KMS-11 (cell line): ENCODE data around the gene EEF1AKMT1.

Experiments used
- H2AFZ ChIP-seq: fragments of 200-600 bp; sonication (generic); 2 replicates; pipeline ENCODE4 v1.6.1; 2016; ENCODE audit warnings: antibody characterized with exemption, mixed run types, low read depth
- H3K27ac ChIP-seq: fragments of 200-600 bp; sonication (generic); 2 replicates; pipeline ENCODE4 v1.6.1; 2016; ENCODE audit warnings: mild to moderate bottlenecking, mixed run types
- H3K27me3 ChIP-seq: fragments of 200-600 bp; sonication (generic); 2 replicates; pipeline ENCODE4 v1.6.1; 2017; ENCODE audit warnings: mild to moderate bottlenecking, low read depth, mixed run types, moderate library complexity; ENCODE audit not compliant: insufficient read depth
- H3K36me3 ChIP-seq: fragments of 200-600 bp; sonication (generic); 2 replicates; pipeline ENCODE4 v1.6.1; 2017; ENCODE audit warnings: mild to moderate bottlenecking, mixed run types; ENCODE audit not compliant: insufficient read depth
- H3K4me1 ChIP-seq: fragments of 200-600 bp; sonication (generic); 2 replicates; pipeline ENCODE4 v1.6.1; 2016; ENCODE audit warnings: mild to moderate bottlenecking, low read depth, mixed run types; ENCODE audit not compliant: poor library complexity, severe bottlenecking
- H3K4me2 ChIP-seq: fragments of 200-600 bp; sonication (generic); 2 replicates; pipeline ENCODE4 v1.7.0; 2016; ENCODE audit warnings: mild to moderate bottlenecking, mixed run types
- H3K4me3 ChIP-seq: fragments of 200-600 bp; sonication (generic); IDR thresholded peaks from 2 replicates; pipeline ENCODE4 v1.6.1; 2017; ENCODE audit warnings: low read depth, low read length, mixed read lengths; ENCODE audit not compliant: insufficient read depth
- H3K79me2 ChIP-seq: fragments of 200-600 bp; sonication (generic); 2 replicates; pipeline ENCODE4 v1.6.1; 2016; ENCODE audit warnings: low read depth, mixed run types; ENCODE audit not compliant: insufficient read depth
- H3K9ac ChIP-seq: fragments of 200-600 bp; sonication (generic); 2 replicates; pipeline ENCODE4 v1.6.1; 2016; ENCODE audit warnings: mild to moderate bottlenecking, mixed run types
- H4K20me1 ChIP-seq: fragments of 200-600 bp; sonication (generic); 2 replicates; pipeline ENCODE4 v1.6.1; 2016; ENCODE audit warnings: mild to moderate bottlenecking, mixed run types; ENCODE audit not compliant: insufficient read depth
- TF ChIP-seq, protein P1 (sequence below): fragments of 200-600 bp; sonication (generic); conservative IDR thresholded peaks from 2 replicates; pipeline ENCODE4 v1.6.1; 2017; ENCODE audit warnings: low read depth, mild to moderate bottlenecking, antibody characterized with exemption, low read length, moderate library complexity, mixed read lengths

Gene EEF1AKMT1

DNA sequence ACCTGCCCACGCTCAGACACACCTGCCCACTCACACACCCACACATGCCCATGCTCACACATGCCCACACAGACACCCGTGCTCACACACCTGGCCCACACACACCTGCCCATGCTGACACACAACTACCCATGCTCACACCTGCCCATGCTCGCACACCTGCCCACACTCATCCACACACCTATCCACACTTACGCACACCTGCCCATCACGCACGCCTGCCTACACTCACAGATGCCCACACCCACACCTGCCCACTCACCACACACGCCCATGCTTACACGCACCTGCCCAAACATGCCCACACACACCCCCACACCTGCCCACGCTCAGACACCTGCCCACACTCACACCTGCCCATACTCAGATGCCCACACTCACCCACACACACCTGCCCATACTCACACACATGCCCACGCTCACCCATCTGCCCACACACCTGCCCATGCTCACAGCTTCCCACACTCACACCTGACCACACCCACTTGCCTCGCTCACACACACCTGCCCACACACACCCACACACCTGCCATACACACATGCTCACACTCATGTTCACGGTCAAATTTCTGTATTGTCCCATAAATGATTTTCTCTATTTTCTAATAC lies 54.7 kb downstream of the EEF1AKMT1 start:
- Histone ChIP-seq H3K4me3 (no peak overlapping the region), H3K27ac (no peak overlapping the region), H2AFZ (no peak overlapping the region), H3K9ac (no peak overlapping the region), H3K36me3 (no peaks in the 10 kb centered on the region), H3K4me1 (no peaks in the 10 kb centered on the region), H4K20me1 (no peaks in the 10 kb centered on the region), H3K4me2 (no peak overlapping the region), H3K27me3 (no peaks in the 10 kb centered on the region), H3K79me2 (no peaks in the 10 kb centered on the region)
- TF ChIP-seq, protein P1, sequence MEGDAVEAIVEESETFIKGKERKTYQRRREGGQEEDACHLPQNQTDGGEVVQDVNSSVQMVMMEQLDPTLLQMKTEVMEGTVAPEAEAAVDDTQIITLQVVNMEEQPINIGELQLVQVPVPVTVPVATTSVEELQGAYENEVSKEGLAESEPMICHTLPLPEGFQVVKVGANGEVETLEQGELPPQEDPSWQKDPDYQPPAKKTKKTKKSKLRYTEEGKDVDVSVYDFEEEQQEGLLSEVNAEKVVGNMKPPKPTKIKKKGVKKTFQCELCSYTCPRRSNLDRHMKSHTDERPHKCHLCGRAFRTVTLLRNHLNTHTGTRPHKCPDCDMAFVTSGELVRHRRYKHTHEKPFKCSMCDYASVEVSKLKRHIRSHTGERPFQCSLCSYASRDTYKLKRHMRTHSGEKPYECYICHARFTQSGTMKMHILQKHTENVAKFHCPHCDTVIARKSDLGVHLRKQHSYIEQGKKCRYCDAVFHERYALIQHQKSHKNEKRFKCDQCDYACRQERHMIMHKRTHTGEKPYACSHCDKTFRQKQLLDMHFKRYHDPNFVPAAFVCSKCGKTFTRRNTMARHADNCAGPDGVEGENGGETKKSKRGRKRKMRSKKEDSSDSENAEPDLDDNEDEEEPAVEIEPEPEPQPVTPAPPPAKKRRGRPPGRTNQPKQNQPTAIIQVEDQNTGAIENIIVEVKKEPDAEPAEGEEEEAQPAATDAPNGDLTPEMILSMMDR = no peak

DNA sequence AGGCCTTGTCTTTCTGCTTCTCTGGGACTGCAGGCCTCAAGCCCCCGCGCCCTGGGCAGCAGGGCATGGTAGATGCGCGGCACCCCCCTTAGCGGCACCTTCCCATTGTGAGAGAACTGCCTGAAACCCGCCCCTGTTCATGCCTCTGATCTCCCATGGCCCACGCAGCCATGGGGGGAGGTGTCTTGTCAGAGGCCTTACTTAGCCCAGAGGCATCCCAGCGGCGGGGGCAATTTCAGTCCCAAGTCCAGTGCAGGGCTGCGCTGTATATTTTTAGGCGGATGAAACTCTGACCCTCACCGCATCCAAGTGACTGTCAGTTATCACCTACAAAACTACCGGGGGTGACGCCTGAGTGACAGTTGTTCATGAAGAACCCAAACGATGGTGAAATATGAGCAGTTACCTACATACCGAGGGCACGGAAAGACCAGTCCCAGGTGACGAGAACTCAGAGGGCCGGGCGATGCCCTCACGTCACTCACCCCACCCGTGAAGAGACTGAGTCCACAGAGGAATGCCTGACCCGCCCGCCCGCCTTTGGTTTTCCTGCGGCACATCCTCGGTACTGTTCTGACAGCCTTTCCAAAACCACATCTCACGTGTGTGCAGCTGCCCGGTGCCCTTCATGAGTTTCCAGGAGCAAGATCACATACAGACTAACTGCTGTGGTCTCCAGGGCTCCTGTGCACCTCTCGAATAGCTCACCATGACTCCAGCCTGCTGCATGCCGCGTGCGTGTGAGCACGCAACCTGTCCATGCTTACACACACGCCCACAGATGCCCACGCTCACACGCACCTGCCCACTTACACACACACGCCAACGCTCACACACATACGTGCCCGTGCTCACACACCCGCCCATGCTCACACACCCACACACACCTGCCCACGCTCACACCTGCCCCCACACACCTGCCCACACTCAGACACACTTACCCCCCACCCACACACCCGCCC lies 55.9 kb downstream of the EEF1AKMT1 start:
- no peaks in the 10 kb centered on the region for H4K20me1 ChIP-seq
- no peak overlapping the region for H3K9ac ChIP-seq
- no peak overlapping the region for H3K4me3 ChIP-seq
- no peak overlapping the region for H3K4me2 ChIP-seq
- H3K27me3 ChIP-seq = no peaks in the 10 kb centered on the region
- H3K4me1 ChIP-seq = no peaks in the 10 kb centered on the region
- TF ChIP-seq, protein P1 = no peak
- H3K27ac ChIP-seq = no peak overlapping the region
- no peak overlapping the region for H2AFZ ChIP-seq
- H3K36me3 ChIP-seq = no peaks in the 10 kb centered on the region
- no peaks in the 10 kb centered on the region for H3K79me2 ChIP-seq

DNA sequence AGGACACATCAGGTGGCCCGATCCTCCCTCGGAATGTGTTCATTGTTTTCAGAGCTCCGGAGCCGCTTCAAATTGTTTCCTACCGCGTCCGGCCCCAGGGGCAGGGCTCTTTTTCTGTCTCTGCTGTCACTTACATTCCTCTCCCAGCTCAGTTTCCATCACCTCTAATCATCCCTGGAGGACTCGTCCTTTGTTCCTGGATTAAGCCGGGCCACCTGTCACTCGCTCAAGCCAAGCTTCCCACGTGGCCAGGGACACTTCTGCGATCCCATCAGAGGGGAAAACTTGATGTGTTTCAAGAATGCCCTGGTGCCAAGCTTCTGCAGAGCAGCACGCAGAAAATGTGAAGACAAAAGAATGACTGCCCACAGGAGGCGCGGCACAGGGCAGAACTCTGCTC lies 56.8 kb downstream of the EEF1AKMT1 start:
- Histone ChIP-seq H3K79me2 (no peaks in the 10 kb centered on the region), H4K20me1 (no peaks in the 10 kb centered on the region), H3K4me2 (no peak overlapping the region), H3K27me3 (no peaks in the 10 kb centered on the region), H3K9ac (no peak overlapping the region), H3K4me3 (no peak overlapping the region), H3K36me3 (no peaks in the 10 kb centered on the region), H3K4me1 (no peaks in the 10 kb centered on the region), H2AFZ (no peak overlapping the region), H3K27ac (no peak overlapping the region)
- TF ChIP-seq, protein P1 = no peak

DNA sequence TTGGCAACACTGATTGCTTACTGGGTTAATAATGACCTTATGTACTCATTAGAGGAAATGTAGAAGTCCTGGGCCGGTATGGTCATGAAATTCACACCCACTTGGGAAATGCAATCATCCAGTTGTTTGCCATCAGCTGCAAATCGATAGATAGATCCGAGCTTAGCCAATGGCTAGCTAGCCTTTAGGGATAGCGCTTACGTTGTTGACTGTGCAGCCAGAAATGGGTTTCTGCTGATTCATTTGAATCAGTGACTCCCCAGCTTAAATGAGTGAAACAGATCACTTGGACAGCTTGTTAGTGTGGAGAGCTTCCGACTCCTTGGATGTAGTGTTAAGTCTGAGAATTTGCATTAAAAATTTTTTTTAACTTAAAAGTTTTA lies 58.4 kb downstream of the EEF1AKMT1 start:
- Histone ChIP-seq H3K4me2 (no peak overlapping the region), H4K20me1 (no peaks in the 10 kb centered on the region), H3K27me3 (no peaks in the 10 kb centered on the region), H3K4me3 (no peak overlapping the region), H3K9ac (no peak overlapping the region), H3K36me3 (no peaks in the 10 kb centered on the region), H3K27ac (no peak overlapping the region), H2AFZ (no peak overlapping the region), H3K4me1 (no peaks in the 10 kb centered on the region), H3K79me2 (no peaks in the 10 kb centered on the region)
- TF ChIP-seq, protein P1 = no peak
